Renal cortex interstitium (tissue), 11 donors: ENCODE data around the gene ALPP. TPM values are rescaled to one million over a fixed set of nuclear protein-coding genes. Genes with fewer than 3 reads are reported as not detected.
"Not testable (repeated sequence)": the region's sequence is repeated elsewhere in the genome, so short reads cannot be mapped to it uniquely, and the experiment has no call there.

ENCODE experiments used
- DNase-seq, 11 donors: peaks; one replicate each; pipeline ENCODE4 v3.0.0-alpha.2; 2013; ENCODE audit warnings: low read depth in 9 of 11, low spot score in 4 of 11; ENCODE audit errors: extremely low read depth in 1 of 11
- polyA plus RNA-seq, 3 donors: library from polyadenylated mRNA; unstranded; fragments of 120-200 nt; gene quantifications; one replicate each; pipeline ENCODE4 v1.2.1, GENCODE V29; 2013; ENCODE audit not compliant: insufficient read length in 3 of 3

Gene ALPP
- polyA plus RNA-seq, 3 donors = not detected

GRCh38 chr2:232393556-232393955 lies 15.0 kb downstream of the ALPP start:
- DNase-seq = no peak

- DNase-seq = not testable (repeated sequence)
These were observed 15.9 kb downstream of the ALPP start for GRCh38 chr2:232394431-232394830.

DNA sequence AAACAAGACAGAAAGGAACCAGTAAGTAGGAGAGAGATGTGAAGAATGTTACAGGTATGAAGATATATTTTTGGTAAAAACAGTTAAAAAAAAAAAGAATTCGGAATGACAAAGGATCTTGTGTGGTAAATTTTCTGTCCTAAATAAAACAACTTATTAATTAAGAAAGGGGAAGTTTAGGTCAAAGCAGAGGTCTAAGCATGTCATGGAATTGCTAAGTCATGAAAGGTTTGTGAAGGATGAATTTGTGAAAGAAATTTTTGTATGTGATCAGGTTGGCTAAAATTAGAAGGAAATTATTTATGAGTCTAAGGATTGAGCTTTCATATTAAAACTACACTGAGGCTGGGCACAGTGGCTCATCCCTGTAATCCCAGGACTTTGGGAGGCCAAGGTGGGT lies 17.0 kb downstream of the ALPP start:
- DNase-seq = no peak

DNA sequence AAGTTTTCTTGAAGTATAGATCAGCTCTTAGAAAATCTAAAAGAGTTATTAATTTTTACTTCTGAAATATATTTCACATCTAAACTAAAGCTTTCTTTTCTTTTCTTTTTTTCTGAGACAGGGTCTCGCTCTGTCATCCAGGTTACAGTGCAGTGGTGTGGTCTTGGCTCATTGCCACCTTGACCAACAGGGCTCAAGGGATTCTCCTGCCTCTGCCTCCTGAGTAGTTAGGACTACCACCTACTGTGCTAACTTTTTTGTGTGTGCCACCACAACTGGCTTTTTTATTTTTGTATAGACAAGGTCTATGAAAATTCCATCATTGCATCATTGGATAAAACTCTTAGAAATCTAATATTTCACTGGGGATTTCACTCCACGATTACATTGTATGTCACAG lies 18.1 kb downstream of the ALPP start:
- no peak for DNase-seq

DNA sequence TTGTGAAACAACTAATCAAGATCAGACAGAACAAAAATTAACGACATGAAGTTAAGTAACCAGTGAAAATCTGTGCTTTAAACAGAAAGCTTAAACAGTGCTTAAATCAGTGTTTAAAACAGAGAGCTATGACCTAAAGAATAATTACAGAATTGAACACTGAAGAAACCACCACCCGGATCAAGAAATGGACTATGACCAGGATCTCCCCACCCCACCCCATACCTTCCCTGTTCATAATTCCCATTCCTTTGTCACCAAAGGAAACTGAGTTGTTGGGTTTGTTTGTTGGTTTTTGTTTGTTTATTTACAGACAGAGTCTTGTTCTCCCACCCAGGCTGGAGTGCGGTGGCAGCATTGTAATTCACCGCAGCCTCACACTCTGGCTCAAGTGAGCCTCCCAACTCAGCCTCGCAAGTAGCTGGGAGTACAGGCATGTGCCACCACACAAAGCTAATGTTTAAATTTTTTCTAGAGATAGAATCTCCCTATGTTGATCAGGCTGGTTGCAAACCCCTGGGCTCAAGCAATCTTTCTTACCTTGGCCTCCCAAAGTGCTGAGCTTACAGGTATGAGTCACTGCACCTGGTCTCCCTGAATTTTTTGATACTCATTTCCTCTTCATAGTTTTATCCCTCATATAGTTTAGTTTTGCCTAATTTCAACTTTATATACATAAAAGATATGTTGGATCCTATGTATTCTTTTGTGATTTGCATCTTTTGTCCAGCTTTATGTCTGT lies 19.9 kb downstream of the ALPP start:
- DNase-seq = no peak

DNA sequence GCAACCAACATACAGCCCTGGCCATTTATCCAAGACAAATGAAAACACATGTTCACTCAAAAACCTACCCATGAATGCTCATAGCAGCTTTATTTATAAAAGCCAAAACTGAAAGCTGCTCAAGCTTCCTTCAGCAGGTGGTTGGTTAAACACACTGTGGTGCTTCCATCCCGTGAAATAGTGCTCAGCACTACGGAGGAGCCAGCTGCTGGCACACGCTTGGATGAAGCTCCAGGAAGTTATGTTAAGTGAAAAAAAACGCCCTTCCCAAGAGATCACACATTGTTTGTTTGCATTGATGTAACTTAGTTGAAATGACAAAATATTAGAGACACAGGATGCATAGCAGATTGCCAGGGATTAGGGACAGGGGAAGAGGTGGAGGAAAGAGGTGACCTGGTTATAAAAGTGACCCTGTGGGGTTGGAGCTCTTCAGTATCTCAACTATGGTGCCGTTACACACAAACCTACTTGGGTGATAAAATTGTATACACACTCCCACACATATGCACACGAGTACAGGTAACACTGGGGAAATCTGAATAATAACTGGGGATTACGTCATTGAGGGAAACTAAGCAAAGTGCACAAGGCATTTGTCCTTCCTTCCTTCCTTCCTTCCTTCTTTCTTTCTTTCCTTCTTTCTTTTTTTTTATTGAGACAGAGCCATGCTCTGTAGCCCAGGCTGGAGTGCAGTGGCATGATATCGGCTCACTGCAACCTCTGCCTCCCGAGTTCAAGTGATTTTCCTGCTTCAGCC lies 21.9 kb downstream of the ALPP start:
- DNase-seq = no peak

DNA sequence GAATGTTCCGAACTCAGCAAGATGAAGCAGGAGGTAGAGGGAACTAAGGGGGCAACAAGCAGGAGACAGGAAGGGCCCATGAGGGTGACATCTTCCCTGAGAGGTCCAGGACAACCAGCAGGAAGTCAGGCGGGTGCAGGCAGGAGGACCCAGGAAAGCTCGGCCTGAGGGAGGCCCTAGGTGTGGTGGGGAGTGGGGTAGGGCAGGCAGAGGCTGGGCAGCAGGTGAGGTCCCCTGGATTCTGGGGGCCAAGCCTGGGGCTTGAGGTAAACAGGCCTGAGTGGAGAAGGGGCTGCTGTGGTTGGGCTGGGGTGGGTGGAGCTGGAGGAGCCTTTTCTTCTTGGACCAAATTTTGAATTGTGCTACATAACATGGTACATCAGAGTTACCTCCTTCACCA lies 24.0 kb downstream of the ALPP start:
- DNase-seq = no peak

- no peak for DNase-seq
These were observed 27.5 kb downstream of the ALPP start for GRCh38 chr2:232405943-232406510.

DNA sequence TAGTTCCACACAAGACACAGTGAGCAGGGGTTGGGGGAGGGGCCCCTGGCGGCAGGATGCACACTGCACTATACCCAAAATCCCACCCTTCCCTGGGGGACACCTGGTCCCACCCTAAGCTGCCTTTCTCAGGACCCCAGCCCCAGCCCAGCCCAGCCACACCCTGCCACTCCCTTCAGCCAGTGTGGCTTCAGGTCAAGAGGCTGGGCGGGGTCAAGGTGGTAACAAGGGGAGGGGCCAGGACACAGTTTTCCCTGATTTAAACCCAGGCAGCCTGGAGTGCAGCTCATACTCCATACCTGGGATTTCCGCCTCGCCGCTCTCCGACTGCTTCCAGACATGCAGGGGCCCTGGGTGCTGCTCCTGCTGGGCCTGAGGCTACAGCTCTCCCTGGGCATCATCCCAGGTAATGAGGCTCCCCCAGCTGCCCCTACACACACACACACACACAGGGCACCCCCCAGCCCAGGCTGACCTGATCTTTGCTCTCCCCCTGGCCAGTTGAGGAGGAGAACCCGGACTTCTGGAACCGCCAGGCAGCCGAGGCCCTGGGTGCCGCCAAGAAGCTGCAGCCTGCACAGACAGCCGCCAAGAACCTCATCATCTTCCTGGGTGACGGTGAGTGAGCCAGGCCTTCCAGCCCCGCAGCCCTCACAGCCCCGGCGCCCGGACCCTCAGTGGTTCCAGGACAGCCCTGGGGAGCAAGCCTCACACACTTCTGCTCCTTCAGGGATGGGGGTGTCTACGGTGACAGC lies 28.2 kb downstream of the ALPP start, which contains the start of gene ALPG:
TSS of gene ALPG (plus strand) at position 289 of the 755 bp plus-strand sequence. CDS start at position 340, 51 bp downstream.
- no peak for DNase-seq

GRCh38 chr2:232407428-232408150 lies 29.0 kb downstream of the ALPP start:
- not testable (repeated sequence) for DNase-seq

DNA sequence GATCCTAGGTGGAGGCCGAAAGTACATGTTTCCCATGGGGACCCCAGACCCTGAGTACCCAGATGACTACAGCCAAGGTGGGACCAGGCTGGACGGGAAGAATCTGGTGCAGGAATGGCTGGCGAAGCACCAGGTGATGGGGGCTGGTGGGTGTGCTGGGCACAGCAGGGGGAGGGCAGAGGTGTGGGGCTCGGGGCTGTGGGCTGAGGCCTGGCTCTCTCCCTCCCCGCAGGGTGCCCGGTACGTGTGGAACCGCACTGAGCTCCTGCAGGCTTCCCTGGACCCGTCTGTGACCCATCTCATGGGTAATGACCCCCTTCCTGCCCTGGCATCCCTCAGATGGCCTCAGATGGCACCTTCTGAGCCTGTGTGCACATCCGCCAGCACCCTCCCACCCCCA lies 29.7 kb downstream of the ALPP start:
- not testable (repeated sequence) for DNase-seq

DNA sequence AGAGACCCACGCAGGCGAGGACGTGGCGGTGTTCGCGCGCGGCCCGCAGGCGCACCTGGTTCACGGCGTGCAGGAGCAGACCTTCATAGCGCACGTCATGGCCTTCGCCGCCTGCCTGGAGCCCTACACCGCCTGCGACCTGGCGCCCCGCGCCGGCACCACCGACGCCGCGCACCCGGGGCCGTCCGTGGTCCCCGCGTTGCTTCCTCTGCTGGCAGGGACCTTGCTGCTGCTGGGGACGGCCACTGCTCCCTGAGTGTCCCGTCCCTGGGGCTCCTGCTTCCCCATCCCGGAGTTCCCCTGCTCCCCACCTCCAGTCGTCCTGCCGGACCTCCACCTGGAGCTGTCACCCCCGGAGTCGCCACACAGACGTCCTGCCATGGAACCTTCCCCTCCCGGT lies 31.1 kb downstream of the ALPP start:
- not testable (repeated sequence) for DNase-seq

- no peak for DNase-seq
These were observed 31.8 kb downstream of the ALPP start for GRCh38 chr2:232410238-232410900.

DNA sequence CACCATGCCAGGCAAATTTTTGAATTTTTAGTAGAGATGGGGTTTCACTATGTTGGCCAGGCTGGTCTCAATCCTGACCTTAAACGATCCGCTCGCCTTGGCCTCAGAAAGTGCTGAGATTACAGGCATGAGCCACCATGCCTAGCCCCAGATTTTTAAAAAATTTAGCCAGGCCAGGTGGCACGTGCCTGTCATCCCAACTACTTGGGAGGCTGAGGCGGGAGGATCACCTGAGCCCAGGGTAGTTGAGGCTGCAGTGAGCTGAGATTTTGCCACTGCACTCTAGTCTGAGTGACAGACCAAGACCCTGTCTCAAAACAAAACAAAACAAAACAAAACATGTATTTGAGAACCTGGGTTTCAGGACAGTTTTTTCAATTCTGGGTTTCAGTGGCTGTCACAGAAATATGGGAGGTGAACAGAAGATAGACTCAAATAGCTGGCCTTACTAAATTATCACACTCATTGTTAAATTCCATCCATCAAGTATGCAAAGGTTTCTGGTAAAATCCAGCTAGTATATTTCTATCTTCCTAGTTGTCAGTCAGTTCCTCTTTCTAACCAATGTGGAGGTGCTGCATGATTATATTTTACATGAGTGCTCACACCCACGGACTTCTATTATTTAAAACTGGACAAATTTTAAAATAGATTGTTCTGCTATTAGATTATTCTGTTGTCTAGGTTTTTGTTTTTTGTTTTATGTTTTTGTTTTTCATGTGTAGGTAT lies 33.5 kb downstream of the ALPP start:
- no peak for DNase-seq

DNA sequence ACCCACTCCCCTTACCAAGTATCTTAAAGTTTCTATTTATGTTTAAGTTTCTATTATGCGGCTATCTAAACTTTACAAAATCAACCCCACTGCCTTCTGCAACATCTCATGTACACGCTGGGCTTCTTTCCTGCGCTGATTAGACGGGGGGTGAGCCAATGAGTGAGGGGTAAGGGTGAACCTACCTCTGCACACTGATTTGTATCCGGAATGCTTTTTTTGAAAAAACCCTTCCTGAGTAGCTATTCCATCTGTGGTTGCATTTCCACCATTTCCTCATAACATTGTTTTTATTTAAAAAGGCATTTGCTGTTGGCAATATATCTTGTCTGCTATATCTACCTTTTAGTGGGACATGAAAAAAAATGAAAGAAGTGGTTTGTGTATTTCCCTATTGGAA lies 34.4 kb downstream of the ALPP start:
- no peak for DNase-seq

DNA sequence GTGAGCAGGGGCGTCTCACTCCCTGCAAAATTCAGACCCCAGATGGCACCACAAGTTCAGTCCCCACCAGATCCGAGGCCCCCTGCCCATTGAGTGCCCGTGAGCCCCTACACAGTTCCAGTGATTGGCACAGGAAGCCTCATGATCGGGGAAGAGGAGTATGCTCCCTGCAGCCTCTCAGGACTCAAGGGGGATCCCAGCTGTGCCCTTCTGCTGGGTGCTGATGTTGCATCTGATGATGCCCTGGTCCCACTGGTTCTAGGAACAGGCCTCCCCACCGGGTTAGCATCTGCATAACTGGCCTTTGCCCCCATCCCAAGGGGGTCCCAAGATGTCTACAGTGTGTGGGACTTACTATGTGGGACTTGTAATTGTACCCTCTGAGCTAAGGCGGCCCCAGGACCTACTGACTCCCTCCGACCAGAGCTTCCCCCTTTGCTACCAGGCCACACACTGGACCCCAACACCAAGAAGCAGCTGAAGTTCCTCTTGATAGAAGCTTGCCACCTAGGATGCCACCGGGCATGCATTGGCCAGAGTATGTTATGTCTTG lies 36.7 kb downstream of the ALPP start:
- DNase-seq = no peak

DNA sequence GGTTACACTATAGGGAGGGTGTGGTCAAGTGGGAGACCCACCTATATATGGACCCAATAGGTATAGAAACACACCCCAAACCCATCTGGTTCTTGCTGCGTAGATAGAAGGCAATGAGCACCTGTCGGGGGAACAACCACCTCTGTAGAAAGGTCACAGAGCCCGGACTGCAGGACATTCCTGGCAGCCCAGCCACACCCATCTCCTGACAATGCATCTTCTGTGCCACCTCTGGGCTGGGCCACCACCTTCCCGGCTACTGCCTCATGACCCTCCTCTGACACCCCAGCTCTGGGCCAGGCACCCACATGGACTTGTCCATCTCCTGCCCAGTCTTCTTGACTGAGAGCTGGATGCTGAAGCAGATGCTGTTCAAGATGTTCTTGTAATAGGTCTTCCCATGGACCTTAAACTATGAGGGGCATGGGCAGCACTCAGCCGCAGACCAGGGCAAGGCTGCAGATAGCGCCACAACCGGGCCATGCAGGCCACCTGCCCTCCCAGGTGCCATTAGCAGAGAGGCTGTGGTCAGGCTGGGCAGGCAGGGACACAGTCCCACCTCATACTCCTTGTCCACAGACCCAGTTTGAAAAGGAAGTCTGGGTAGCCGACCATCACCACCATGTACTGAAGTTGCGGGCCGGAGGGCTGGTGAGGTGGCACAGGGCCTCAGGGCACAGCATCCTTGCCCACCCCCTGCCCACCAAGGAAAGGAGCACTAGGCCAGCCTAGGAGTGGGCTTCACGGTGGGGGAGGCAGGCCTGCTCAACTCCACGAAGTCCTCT lies 37.4 kb downstream of the ALPP start:
- DNase-seq = no peak
